ENCODE data around the gene BAIAP2.

BAIAP2 gene

DNA sequence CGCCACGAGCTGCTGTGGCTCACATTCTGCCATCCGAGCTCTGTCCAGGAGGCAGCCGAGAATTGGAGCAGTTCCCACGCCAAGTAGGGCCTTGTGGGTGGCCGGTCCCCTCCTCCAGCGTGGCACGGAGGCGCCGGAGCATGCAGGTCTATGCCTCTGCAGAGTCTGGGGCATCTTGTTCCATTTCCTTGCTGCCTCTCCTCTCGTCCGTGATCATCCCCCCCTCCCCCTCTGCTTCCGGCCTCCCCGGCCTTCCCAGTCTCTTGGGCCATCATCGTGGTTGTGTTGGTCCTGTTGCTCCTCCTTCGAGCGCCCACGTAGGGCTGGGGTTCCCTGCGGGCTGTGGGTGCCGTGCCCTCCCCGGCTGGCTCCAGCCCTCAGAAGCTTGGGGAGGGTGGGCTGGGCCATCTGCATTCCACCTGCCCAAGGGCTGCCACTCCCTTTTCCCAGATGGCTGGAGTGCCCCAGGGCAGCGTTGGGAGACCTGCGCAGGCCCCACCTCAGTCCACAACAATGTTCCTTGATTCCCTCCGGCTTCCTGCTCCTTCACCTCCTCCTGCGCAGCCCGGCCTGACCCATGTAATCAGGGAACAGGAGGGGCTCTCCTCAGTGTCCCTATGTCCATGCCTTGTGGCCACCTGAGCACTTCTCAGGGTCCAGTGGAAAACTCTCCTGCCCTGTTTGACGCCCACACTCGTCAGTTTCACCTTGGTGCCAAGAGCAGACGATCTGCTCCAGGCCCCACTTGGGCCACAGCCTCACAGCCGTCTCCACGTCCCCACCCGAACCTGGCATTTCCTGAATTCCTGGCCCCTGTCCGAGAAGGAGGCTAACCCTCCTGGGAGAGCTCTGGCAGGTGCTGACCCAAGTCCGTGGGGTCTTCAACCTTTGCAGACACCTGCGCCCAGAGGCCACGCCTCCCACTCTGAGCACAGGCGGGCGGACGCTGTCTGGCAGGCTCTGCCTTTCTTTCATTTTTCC, 37.1 kb downstream of the BAIAP2 start:
- H3K4me2 ChIP-seq (ENCODE audit: low read depth, low read length, poor library complexity, severe bottlenecking) = no peak overlapping the region
- H4K20me1 ChIP-seq (ENCODE audit: insufficient read depth, low read length, poor library complexity, severe bottlenecking) = no peaks in the 10 kb centered on the region
- H3K79me2 ChIP-seq (ENCODE audit: insufficient read depth, low read length) = no peaks in the 10 kb centered on the region
- no peak overlapping the region for H3K9ac ChIP-seq (ENCODE audit: low read depth, low read length, poor library complexity, severe bottlenecking)
- no peaks in the 10 kb centered on the region for H3K9me3 ChIP-seq (ENCODE audit: insufficient read depth, low read depth, low read length)
- H3K4me1 ChIP-seq (ENCODE audit: insufficient read depth, low read length, poor library complexity, severe bottlenecking) = no peaks in the 10 kb centered on the region
- H2AFZ ChIP-seq (ENCODE audit: low read length) = no peak overlapping the region
- TF ChIP-seq EZH2phosphoT487 (IDR thresholded peaks at IDR 0.05; ENCODE audit: borderline replicate concordance) = no peak
- TF ChIP-seq, protein P1, sequence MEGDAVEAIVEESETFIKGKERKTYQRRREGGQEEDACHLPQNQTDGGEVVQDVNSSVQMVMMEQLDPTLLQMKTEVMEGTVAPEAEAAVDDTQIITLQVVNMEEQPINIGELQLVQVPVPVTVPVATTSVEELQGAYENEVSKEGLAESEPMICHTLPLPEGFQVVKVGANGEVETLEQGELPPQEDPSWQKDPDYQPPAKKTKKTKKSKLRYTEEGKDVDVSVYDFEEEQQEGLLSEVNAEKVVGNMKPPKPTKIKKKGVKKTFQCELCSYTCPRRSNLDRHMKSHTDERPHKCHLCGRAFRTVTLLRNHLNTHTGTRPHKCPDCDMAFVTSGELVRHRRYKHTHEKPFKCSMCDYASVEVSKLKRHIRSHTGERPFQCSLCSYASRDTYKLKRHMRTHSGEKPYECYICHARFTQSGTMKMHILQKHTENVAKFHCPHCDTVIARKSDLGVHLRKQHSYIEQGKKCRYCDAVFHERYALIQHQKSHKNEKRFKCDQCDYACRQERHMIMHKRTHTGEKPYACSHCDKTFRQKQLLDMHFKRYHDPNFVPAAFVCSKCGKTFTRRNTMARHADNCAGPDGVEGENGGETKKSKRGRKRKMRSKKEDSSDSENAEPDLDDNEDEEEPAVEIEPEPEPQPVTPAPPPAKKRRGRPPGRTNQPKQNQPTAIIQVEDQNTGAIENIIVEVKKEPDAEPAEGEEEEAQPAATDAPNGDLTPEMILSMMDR (conservative IDR thresholded peaks at IDR 0.05; ENCODE audit: low read length) = no peak
- no peaks in the 10 kb centered on the region for H3K36me3 ChIP-seq (ENCODE audit: insufficient read depth, low read length)
- H3F3A ChIP-seq (ENCODE audit: low read depth) = no peaks in the 10 kb centered on the region
- H3K4me3 ChIP-seq (ENCODE audit: low read length, poor library complexity, severe bottlenecking) = no peak overlapping the region
- no peaks in the 10 kb centered on the region for H3K27me3 ChIP-seq (ENCODE audit: insufficient read depth, low read length, poor library complexity, severe bottlenecking)
- H3K9me2 ChIP-seq (replicated peaks; ENCODE audit: low read depth, low read length) = no peaks in the 10 kb centered on the region

DNA sequence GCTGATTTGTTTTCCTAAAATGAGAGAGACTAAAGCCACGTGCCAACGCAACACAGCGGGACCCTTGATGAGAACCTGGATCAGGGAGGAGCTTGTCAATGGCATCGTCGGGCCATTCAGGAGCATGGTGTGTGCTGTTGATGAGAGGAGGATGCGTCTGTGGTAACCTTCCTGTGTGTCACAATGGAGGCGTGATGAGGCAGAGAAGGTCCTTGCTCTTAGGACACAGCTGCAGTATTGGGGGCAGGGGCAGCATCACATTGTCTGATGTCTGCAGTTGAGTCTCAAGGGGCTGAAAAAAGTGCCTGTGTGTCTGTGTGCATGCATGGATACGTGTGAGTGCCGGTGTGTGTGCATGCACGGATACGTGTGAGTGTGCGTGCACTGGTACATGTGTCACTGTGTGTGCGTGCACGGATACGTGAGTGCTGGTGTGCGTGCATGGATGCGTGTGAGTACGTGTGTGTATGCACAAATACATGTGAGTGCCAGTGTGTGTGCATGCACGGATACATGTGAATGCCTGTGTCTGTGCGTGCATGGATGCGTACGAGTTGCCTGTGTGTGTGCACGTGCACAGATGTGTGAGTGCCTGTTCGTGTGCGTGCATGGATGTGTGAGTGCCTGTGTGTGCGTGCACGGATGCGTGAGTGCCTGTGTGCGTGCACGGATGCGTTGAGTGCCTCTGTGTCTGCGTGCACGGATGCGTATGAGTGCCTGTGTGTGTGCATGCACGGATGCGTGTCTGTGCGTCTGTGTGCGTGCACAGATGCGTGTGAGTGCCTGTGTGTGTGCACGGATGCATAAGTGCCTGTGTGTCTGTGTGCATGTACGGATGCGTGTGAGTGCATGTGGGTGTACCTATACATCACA, 39.3 kb downstream of the BAIAP2 start:
- no peaks in the 10 kb centered on the region for H3K9me2 ChIP-seq (replicated peaks; ENCODE audit: low read depth, low read length)
- no peaks in the 10 kb centered on the region for H3K4me1 ChIP-seq (ENCODE audit: insufficient read depth, low read length, poor library complexity, severe bottlenecking)
- no peaks in the 10 kb centered on the region for H3K9me3 ChIP-seq (ENCODE audit: insufficient read depth, low read depth, low read length)
- no peak overlapping the region for H3K4me2 ChIP-seq (ENCODE audit: low read depth, low read length, poor library complexity, severe bottlenecking)
- H4K20me1 ChIP-seq (ENCODE audit: insufficient read depth, low read length, poor library complexity, severe bottlenecking) = no peaks in the 10 kb centered on the region
- H3K79me2 ChIP-seq (ENCODE audit: insufficient read depth, low read length) = no peaks in the 10 kb centered on the region
- H2AFZ ChIP-seq (ENCODE audit: low read length) = no peak overlapping the region
- TF ChIP-seq EZH2phosphoT487 (IDR thresholded peaks at IDR 0.05; ENCODE audit: borderline replicate concordance) = no peak
- TF ChIP-seq, protein P1 (conservative IDR thresholded peaks at IDR 0.05; ENCODE audit: low read length) = no peak
- no peak overlapping the region for H3K9ac ChIP-seq (ENCODE audit: low read depth, low read length, poor library complexity, severe bottlenecking)
- no peaks in the 10 kb centered on the region for H3K36me3 ChIP-seq (ENCODE audit: insufficient read depth, low read length)
- H3K4me3 ChIP-seq (ENCODE audit: low read length, poor library complexity, severe bottlenecking) = no peak overlapping the region
- H3K27me3 ChIP-seq (ENCODE audit: insufficient read depth, low read length, poor library complexity, severe bottlenecking) = no peaks in the 10 kb centered on the region
- no peaks in the 10 kb centered on the region for H3F3A ChIP-seq (ENCODE audit: low read depth)

DNA sequence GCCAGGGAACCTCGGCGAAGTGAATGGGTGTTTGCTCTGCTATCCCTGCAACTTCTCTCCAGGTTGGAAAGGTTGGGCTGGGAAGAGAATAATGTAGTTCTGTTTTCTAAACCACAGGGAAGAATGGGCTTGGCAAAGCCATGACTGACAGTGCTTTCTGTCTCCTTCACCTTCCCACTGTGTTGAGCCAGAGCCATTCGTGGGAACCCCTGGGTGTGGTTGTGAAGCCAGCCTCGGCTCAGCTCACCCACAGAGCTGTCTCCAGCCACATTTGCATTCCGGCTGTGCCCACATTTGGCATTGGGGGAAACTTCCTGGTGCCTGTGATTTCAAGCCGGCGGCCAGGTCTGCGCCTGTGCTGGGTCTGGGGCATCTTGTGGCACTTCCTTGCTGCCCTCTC, 39.9 kb downstream of the BAIAP2 start:
- Histone ChIP-seq H3K36me3 (ENCODE audit: insufficient read depth, low read length) (no peaks in the 10 kb centered on the region), H3K4me3 (ENCODE audit: low read length, poor library complexity, severe bottlenecking) (no peak overlapping the region), H3K4me2 (ENCODE audit: low read depth, low read length, poor library complexity, severe bottlenecking) (no peak overlapping the region), H3K4me1 (ENCODE audit: insufficient read depth, low read length, poor library complexity, severe bottlenecking) (no peaks in the 10 kb centered on the region), H3K9me2 (replicated peaks; ENCODE audit: low read depth, low read length) (no peaks in the 10 kb centered on the region), H3K9me3 (ENCODE audit: insufficient read depth, low read depth, low read length) (no peaks in the 10 kb centered on the region), H3K79me2 (ENCODE audit: insufficient read depth, low read length) (no peaks in the 10 kb centered on the region), H3F3A (ENCODE audit: low read depth) (no peaks in the 10 kb centered on the region), H2AFZ (ENCODE audit: low read length) (no peak overlapping the region), H4K20me1 (ENCODE audit: insufficient read depth, low read length, poor library complexity, severe bottlenecking) (no peaks in the 10 kb centered on the region), H3K27me3 (ENCODE audit: insufficient read depth, low read length, poor library complexity, severe bottlenecking) (no peaks in the 10 kb centered on the region), H3K9ac (ENCODE audit: low read depth, low read length, poor library complexity, severe bottlenecking) (no peak overlapping the region)
- no peak for TF ChIP-seq EZH2phosphoT487 (IDR thresholded peaks at IDR 0.05; ENCODE audit: borderline replicate concordance)
- TF ChIP-seq, protein P1 (conservative IDR thresholded peaks at IDR 0.05; ENCODE audit: low read length) = no peak

Measured in Loucy (cell line).